ENCODE data around the gene VWA1. TPM values are rescaled to one million over a fixed set of nuclear protein-coding genes. Genes with fewer than 3 reads are reported as not detected.
"Not testable (repeated sequence)": the region's sequence is repeated elsewhere in the genome, so short reads cannot be mapped to it uniquely, and the experiment has no call there.

VWA1 gene
- total RNA-seq, 1 donor from 2014 or later = 56.9 TPM

DNA sequence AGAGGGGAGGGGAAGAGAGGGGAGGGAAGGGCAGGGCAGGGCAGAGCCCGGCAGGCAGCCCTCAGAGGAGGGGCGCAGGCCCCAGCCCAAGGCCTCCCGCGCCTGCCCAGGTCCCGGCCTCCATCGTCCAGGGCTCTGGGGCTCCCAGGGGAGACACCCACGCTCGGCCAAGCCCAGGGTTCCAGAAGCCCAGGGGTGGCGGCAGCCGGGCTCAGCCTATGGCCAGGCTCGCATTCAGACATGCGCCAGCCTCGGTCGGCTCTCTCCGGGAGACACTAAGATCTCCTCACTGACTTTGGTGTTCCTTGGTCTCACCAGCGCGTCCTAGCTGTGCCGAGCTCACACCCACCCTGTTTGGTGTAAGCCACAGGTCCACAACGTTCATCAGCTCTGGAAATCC, 7.3 kb upstream of the VWA1 start:
- peaks cover 10% of the 10 kb centered on the region for H3K27me3 Mint-ChIP-seq (ENCODE audit: unreplicated experiment)
- peaks cover 21% of the 10 kb centered on the region for H3K9me3 Mint-ChIP-seq (ENCODE audit: unreplicated experiment)
- no peak for DNase-seq
- no peaks in the 10 kb centered on the region for H3K36me3 Mint-ChIP-seq (ENCODE audit: unreplicated experiment)
- peak overlapping the region; percentile 93 for H3K27ac Mint-ChIP-seq (ENCODE audit: unreplicated experiment)
- peak overlapping the region; percentile 79 for H3K4me3 Mint-ChIP-seq (ENCODE audit: unreplicated experiment)
- peaks cover 16% of the 10 kb centered on the region for H3K4me1 Mint-ChIP-seq (ENCODE audit: low read depth, unreplicated experiment)
- TF ChIP-seq CTCF (IDR thresholded peaks at IDR 0.05; ENCODE audit: partially characterized antibody, unreplicated experiment) = no peak

DNA sequence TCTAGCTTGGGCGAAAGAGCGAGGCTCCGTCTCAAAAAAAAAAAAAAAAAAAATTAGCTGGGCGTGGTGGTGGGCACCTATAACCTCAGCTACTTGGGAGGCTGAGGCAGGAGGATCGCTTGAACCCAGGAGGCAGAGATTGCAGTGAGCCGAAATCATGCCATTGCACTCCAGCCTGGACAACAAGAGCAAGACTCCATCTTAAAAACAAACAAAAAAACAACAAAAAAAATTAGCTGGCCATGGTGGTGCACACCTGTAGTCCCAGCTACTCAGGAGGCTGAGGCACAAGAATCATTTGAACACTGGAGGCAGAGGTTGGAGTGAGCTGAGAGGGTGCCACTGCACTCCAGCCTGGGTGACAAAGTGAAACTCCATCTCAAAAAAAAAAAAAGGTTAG, 6.5 kb upstream of the VWA1 start:
- H3K27me3 Mint-ChIP-seq (ENCODE audit: unreplicated experiment) = peaks cover 10% of the 10 kb centered on the region
- H3K4me3 Mint-ChIP-seq (ENCODE audit: unreplicated experiment); H3K36me3 Mint-ChIP-seq (ENCODE audit: unreplicated experiment); H3K27ac Mint-ChIP-seq (ENCODE audit: unreplicated experiment); DNase-seq: not testable (repeated sequence)
- peaks cover 16% of the 10 kb centered on the region for H3K4me1 Mint-ChIP-seq (ENCODE audit: low read depth, unreplicated experiment)
- peaks cover 21% of the 10 kb centered on the region for H3K9me3 Mint-ChIP-seq (ENCODE audit: unreplicated experiment)

DNA sequence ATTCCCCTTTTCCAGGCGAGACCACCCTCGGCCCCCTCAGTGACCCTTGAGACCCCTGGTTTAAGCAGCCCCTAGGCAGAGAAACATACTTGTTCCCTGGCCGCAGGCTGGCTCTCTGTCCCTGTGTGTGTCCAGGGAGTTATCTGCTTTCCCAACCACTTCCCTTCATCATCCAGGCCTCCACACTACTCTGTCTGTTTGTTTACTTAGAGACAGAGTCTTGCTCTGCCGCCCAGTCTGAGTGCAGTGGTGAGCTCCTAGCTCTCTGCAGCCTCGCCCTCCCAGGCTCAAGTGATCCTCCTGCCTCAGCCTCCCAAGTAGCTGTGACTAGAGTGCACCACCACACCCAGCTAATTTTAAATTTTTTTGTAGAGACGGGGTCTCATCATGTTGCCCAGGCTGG, 5.8 kb upstream of the VWA1 start:
- H3K27me3 Mint-ChIP-seq (ENCODE audit: unreplicated experiment) = peaks cover 8% of the 10 kb centered on the region
- DNase-seq = no peak
- peaks cover 18% of the 10 kb centered on the region for H3K9me3 Mint-ChIP-seq (ENCODE audit: unreplicated experiment)
- no peak for TF ChIP-seq CTCF (IDR thresholded peaks at IDR 0.05; ENCODE audit: partially characterized antibody, unreplicated experiment)
- H3K36me3 Mint-ChIP-seq (ENCODE audit: unreplicated experiment) = no peaks in the 10 kb centered on the region
- peak overlapping the region; percentile 92 for H3K27ac Mint-ChIP-seq (ENCODE audit: unreplicated experiment)
- H3K4me1 Mint-ChIP-seq (ENCODE audit: low read depth, unreplicated experiment) = peaks cover 16% of the 10 kb centered on the region
- peak overlapping the region; percentile 59 for H3K4me3 Mint-ChIP-seq (ENCODE audit: unreplicated experiment)

DNA sequence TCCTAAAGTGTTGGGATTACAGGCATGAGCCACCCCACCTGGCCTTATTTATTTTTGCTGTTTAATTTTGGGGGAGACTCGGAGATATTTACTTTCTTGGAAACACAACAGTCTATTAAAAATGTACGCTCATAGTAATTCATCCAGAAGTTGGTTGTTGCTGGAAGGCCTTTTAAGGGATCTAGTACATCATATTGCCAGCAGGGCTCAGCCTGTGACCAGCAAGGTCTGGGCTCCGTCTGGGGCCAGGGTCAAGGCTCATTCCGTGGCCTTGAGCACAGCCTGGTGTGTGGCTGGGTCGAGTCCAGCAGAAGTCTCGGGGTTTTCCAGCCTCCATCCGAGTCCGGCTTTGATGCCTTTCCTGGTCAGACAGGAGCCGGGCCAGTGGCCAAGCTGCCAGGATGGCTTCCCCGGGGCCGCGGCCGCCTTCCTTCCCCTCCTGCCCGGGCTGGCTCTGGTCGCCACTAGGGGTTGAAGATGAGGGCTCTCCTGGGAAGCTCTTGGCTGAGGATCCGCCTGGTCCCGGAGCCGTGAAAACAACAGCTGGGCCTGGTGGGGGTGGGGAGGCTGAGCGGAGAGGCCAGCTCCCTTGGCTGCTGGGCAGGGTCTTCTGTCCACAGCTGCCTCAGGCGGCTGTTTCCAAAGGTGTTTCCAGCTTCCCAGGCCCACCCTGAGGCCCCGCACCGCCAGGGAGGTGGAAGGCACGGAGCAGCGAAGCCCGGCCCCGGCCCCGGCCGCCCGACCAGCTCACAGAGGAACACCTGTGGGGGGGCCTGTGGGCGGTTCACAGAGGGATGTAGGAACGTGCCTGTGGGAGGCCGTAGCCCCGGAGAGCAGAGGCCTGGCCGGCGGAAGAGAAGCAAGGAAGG, 5.1 kb upstream of the VWA1 start:
- Mint-ChIP-seq H3K4me3 (ENCODE audit: unreplicated experiment) (peak overlapping the region; percentile 59), H3K9me3 (ENCODE audit: unreplicated experiment) (peaks cover 13% of the 10 kb centered on the region), H3K27ac (ENCODE audit: unreplicated experiment) (peak overlapping the region; percentile 92), H3K4me1 (ENCODE audit: low read depth, unreplicated experiment) (peaks cover 18% of the 10 kb centered on the region), H3K27me3 (ENCODE audit: unreplicated experiment) (peaks cover 12% of the 10 kb centered on the region), H3K36me3 (ENCODE audit: unreplicated experiment) (no peaks in the 10 kb centered on the region)
- peak; percentile 46 for TF ChIP-seq CTCF (IDR thresholded peaks at IDR 0.05; ENCODE audit: partially characterized antibody, unreplicated experiment)
- DNase-seq = peak; percentile 86

- peak overlapping the region; percentile 92 for H3K27ac Mint-ChIP-seq (ENCODE audit: unreplicated experiment)
- H3K4me3 Mint-ChIP-seq (ENCODE audit: unreplicated experiment) = peak overlapping the region; percentile 20
- peaks cover 12% of the 10 kb centered on the region for H3K27me3 Mint-ChIP-seq (ENCODE audit: unreplicated experiment)
- no peak for DNase-seq
- H3K36me3 Mint-ChIP-seq (ENCODE audit: unreplicated experiment) = no peaks in the 10 kb centered on the region
- TF ChIP-seq CTCF (IDR thresholded peaks at IDR 0.05; ENCODE audit: partially characterized antibody, unreplicated experiment) = no peak
- peaks cover 19% of the 10 kb centered on the region for H3K4me1 Mint-ChIP-seq (ENCODE audit: low read depth, unreplicated experiment)
- peaks cover 13% of the 10 kb centered on the region for H3K9me3 Mint-ChIP-seq (ENCODE audit: unreplicated experiment)
These were observed 4.3 kb upstream of the VWA1 start for GRCh38 chr1:1430992-1431844.
